Stimulated activated CD8-positive, alpha-beta memory T cell treated with anti-CD3 and anti-CD28 coated beads, Interleukin-2, amount 100 ng/mL, for 1 hour (primary cell): ENCODE measurements around the gene CCDC85A.

Experiments used
- DNase-seq, 2 donors: peaks; one replicate each; pipeline ENCODE4 v3.0.0-alpha.2; 2020; ENCODE audit warnings: low read depth in 2 of 2

The CCDC85A gene

DNA sequence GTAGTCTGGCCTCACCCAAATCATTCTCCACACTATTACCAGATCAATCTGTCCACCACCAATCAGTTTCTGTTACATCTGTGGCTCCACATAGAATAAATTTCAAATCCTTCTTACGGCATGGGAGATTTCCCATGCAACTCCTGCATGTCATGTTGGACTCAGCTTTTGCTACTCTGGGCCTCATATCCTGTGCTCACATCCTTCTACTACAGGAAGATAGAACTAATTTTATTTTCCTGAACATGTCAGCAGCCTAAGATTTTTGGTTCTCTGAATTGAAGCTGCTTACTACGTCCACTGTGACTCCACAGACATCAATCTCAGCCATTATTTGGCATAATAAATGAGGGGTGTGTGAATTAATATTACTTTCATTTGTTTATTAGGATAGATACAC, 181.1 kb downstream of the CCDC85A start:
- no peak for DNase-seq

DNA sequence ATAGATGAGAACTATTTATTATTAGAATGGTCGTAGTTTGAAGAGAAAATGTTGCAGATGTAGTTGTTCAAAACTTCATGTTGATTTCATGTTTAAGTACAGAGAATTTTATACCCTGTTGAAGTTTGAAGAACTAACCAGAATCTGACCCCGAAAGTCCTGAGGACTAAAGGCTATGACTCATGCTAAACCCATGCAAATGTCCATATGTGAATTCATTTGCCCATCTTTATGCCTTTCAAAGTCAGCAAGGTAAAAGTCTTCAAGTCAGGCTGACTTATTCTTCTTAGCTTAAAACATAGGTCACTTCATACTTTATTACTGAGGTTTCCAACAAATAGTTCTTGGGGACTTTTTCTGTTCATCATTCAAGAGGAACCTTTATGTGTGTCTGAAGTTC, 185.5 kb downstream of the CCDC85A start:
- DNase-seq, result no peak

DNA sequence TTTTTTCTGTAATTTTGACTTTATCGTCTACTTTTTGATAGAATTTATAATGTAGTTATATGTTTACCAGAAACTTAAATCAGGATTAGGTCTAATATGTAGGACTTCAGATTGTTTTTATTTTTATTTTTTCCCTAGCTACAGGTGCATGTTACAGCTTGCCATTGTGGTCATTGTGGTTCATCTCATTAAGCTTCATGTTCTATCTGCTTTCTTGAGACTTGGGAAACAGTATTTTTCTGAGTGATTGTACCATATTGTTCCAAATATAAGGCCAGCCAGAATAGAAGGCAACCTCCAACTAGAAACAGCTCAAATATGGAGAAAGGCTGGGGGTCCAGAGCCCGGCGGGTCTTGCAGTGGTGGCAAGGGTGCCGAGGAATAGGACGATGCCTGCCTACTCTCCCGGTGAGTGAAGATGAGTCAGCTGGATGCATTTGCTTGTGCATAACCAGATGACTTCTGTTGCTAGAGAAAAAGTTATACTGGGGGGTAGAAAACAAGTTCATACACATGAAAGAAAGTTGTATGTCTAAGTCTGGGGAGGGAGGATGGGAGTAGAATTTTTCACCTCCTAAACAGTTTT, 188.4 kb downstream of the CCDC85A start:
- no peak for DNase-seq

DNA sequence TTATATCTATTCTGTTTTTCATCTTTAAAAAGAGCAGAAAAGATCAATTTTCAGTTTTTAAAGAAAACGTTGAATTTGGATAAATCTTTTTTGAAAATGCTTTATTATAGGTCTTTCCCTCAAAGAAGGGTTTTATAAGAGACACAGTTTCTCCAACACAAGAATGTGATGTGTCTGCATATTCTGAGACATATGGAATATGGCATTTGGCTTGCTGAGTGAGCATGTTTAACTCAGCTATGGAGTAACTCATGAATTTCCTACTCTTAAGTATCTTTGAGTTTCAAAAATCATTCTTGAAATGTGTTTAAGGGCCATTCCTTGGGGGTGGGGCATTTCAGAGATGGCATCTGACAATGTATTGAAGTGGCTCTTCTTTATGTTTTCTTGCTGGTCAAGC, 191.5 kb downstream of the CCDC85A start:
- DNase-seq, result no peak

DNA sequence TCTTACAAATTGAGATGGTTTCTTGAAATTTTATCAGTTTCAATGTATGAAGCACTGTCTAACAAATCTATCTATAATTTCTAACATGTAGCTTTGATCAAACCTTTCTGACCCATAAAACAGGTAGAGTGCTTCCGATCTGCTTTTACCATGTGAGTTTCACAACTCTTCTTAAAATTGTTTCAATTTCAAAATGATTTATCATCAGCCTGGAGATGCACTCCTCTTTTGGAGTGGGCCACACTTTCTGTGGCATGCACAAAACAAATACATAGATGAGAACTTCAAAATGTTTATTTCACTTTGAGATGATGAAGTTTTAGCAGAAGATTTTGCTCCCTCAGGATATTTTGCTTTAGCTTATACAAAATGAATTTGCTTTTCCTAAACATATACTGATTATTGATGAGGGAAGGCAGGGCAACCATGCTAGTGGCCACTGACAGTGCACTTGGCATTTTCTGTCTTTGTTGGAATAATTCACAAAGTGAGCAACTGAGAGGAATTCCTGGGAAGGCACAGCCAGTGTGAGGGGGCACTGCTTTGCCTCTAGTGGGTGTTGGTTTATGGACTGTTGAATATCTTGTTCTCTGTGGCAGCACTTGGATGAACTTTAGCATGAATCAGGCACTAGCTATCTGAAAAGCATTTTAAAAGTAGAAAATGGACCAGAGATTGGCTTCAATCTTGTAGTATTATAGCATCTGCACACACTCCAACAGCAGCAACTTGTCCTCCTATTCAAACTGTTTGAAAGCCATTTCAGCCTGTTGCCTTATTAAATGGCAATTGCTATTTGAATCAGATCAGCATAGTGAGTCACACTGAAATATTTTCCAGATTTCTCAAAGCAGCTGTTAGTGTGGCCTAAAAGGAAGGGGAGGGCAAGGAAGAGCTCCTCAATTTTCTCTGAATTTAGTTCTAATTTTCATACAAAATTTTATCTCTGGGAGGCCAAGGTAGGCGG, 193.2 kb downstream of the CCDC85A start:
- DNase-seq, result no peak

DNA sequence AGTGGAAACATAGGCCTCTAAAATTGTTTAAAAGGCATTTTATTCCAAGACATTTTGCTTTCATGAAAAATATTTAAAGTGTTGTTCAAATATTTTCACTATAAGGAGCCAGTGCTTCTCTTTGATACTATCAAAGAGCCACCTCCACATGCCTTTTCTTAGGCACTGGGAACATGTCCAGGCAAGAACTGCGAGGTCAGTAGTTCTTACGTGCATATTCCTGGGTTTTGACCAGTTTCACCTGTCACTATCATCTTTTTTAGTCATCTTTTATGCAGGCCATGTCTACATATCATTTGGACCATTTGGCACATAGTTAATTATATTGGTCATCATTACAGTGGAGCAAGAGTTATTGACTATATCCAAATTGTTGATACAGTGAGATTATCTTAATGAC, 195.3 kb downstream of the CCDC85A start:
- DNase-seq, result no peak

DNA sequence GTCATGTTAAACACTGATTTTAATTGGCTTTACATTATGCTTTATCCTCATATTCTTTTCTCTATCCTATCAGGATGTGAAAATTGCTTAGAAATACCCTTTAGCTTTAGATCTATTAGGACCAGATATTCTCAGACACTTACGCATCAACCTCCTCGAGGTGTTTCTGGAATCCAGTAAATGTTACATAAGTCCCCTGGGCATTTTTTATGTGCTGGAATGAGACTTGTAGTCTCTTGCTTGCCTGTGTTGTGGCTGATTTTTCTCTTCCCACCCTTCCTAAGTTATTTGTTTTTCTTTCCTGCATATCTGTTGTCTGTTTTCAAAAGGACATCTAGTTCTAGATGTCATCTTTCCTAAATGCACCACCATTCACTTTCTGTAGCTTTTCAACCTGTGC, 197.1 kb downstream of the CCDC85A start:
- DNase-seq, result no peak

DNA sequence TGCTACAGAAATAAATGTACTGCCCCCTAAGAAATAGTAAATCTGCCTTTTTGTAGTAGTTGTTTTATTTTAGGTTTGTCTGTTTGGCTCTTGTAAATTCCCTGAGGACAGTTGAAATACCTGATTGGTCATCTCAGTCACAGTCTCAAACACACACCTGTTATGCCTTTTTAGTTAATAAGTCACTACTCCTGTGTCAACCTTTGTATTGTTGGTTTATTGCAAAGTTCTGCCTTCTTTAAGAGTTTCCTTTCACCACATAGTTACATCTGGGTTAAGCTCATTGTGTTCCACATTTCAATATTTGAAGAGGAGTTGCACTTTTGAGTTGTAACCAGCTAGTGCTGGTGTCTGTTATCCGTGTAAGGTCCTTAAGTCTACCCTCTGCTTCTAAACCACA, 198.7 kb downstream of the CCDC85A start:
- DNase-seq, result no peak

DNA sequence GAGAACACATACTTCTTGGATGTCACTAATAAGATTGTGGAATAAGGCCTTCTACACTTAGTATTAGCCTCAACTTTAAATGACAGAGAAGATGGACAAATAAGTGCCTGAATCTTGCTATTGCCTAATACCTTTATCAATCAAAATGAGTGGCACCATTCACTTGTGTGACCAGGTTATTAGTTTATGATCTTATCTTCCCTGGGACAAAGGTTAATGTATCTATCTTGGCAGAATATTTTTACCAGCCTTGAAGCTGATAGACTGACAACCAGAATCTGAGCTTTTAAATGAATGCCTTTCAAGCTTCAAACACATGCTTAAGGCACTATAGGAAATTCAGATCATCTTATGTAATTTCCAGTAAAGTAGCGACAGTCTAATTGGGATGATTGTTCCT, 202.9 kb downstream of the CCDC85A start:
- no peak for DNase-seq

DNA sequence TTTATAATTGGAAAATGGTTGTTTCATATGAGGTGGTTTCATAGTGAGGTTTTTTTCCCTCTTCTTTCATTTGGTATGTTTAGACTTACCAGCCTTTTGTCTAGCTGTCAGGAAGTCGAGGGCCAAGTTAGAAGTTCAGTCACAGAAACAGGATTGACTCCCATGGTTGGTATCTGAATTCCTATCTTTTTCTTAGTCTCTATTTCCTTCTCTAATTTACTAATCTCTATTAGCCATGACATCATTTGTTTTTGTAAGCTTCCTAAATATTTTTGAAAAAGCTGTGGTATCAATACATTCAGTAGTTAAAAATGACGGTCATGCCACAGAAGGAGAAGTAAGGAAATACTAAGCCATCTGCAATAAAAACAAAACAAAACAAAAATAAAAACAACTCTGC, 206.9 kb downstream of the CCDC85A start:
- no peak for DNase-seq

DNA sequence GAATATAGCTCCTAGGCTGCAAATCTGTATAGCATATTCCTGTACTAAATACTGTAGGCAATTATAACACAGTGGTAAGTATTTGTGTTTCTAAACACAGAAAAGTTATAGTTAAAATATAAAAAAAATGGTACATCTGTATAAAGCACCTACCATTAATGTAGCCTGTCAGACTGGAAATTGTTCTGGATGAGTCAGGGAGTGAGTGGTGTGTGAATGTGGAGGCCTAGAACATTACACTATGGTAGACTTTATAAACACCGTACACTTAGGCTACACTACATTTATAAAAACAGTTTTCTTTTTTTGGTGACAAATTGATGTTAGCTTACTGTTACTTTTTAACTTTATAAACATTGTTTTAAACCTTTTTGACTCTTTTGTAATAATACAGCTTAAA, 226.3 kb downstream of the CCDC85A start:
- no peak for DNase-seq

DNA sequence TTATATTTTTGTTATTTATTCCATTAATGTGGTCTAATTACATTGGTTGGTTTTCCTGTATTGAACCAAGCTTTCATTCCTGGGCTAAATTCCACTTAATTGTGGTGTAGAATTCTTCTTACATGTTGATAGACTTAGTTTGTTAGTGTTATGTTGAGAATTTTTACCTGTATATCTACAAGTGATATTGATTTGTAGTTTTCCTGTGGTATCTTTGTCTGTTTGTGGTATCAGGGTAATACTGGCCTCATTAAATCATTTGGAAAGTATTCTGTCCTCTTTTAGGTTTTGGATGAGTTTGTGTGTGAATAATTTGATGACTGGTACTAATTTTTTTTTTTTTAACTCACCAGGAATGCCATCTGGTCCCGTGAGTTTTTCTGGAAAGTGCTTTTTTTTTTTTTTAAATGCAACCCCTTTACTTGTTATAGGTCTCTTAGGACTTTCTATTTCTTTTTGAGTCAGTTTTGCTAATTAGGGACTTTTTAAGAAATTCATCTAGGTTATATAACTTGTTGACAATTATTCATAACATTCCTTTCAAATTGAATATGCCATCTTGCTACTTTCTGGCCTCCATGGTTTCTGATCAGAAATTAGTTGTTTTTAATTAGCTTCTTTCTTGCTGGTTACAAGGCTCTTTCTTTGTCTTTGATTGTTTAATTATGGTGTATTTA, 232.8 kb downstream of the CCDC85A start:
- no peak for DNase-seq
